Eye (tissue), 1 donor: ENCODE data around the gene CLGN.

ENCODE experiments used
- DNase-seq: peaks from one replicate; pipeline ENCODE4 v3.0.0-alpha.2; 2015

The CLGN gene

DNA sequence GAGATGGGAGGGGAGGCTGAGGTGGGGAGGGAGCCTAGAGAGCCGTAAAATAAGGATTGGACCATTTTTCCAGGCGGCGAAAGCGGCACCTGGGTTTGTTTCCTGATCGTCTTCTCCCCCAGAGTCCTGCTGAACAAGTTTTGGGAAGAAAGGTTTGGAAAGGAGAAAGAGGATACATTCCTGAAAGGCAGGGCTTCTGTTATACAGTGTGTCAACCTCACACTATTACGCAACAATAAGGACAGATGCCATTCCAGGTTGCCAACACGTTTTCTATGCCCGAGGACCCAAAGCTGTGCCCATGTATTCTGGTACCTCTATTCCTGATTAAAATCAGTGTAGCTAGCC, 53.3 kb downstream of the CLGN start:
- no peak for DNase-seq

DNA sequence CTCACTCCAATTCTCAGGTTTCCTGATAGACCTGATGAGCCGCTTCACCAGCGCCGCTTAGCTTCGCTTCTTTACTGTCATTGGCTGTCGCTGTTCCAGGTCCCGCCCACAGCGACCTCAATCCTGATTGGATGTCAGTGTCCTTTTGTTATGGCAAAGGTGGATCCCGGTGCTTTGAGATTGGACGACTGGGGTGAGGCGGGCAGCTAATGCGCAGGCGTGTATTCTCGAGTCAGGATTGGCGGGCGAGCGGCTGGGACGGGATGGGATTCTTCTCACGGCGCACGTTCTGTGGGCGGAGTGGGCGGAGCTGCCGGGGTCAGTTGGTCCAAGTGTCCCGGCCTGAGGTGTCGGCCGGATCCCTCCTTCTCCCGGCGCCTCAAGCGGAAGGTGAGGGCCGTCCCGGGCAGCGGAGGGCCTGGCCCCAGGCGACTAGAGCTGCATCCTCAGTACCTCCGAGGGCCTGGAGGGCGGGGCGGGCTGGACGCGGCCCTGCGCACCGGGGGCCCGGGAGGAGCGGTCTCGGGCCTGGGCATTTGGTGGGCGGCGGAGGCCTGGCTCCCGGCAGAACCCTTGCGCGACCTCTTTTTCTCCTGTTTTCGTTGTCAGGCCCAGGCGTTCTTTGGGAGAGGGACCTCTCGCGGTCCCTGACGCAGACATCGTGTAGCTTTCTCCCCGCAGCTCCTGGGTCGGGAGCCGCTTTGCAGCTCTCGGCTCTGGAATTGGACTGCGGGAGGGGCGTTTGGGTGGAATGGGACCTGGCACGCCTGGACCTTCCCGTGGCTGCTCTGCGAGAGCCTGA, 53.9 kb downstream of the CLGN start, which contains the start of gene SCOC:
Gene SCOC, plus strand, starts transcription at position 319 of the 802 bp plus-strand sequence. CDS start 5,525 bp downstream, outside the sequence.
- peak; percentile 100 for DNase-seq

DNA sequence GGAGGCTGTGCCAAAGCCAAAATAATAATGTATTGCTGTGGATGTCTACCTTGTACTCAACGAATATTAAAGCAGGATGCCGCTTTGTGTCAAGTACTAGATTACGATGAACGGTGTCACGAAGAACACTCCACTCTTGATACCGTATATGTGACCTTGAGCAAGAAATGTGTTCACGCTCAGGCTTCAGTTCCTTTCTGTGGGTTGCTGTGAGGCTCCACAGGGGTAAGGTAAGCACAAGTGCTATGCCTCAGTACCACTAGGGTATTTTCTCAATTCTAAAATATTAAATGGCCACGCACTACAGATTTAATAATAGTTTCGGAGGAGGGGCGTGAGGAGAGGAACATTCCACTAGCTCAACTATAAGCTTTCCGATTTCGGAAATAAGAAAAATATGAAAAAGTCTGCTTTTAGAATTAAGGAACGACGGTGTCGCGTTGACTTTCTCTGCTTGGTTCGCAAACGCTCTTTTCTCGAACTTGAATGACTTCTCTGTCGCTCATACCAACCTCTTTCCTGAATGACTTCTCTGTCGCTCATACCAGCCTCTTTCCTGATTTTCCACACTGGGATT, 54.6 kb downstream of the CLGN start:
- no peak for DNase-seq

DNA sequence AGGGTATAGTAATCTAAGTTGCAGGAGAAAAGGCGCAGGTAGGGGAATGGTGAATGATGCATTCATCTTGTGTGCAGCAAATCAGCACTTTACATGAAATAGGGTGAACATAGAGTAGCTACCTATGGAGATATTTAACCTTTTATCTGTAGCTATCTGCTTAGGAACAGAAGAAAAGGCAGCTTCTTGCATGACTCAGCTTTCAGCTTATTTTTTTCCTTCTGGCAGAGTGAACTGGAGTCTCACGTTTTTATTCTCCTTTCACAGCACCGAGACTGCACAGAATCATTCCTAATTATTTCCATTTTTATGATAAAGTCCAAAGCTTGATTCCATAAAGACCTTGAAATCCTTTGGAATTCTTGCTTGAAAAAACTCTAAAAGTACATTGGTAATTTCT, 58.8 kb downstream of the CLGN start:
- no peak for DNase-seq

DNA sequence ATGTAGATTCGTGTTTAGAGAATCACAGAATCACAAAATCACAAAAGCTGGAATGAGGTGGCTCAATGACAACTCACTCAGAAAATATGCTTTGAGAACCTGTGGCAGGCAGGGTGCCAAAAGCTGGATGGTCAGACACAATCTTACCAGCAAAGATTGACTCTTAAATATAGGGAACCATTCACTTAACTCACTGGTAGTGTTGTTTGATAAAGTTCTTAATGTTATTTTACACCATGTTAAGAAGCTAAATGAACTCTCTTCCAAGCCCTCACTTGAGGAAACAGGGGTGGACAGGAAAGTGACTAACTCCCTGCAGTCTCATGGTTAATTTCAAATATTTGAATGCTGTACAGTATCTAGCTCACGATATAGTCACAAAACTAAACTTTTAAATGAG, 59.7 kb downstream of the CLGN start:
- DNase-seq = no peak

DNA sequence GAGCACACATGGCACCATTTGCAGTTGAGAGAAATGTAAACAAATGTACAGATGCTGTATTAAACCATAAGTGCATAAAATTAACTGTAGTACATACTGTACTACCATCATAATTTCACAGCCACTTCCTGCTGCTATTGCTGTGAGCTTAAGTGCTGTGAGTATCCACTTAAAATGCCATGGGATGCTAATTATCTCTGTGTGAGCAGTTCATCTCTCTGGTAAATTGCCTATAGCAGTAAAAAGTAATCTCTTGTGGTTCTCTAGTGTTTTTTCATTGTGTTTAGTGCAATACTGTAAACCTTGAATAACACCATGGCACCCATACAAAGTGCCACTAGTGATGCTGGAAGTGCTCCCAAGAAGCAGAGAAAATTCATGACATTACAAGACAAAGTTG, 63.9 kb downstream of the CLGN start:
- DNase-seq = no peak

DNA sequence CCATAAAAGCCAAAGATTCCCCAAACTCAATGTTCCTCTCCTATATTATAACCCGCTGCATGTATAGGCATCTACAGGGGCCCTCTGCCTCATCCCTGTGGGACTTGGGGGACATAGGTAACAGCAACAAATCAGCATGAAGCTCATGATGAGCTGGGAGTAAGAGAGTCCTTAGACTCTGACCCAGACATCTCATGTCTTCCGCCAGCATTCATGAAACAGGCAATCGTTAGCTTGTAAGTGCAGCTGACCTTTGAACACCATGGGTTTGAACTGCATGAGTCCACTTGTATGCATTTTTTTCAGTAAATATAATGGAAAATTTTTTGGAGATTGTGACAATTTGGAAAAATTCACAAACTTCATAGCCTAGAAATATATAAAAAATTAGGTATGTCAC, 64.4 kb downstream of the CLGN start:
- no peak for DNase-seq

DNA sequence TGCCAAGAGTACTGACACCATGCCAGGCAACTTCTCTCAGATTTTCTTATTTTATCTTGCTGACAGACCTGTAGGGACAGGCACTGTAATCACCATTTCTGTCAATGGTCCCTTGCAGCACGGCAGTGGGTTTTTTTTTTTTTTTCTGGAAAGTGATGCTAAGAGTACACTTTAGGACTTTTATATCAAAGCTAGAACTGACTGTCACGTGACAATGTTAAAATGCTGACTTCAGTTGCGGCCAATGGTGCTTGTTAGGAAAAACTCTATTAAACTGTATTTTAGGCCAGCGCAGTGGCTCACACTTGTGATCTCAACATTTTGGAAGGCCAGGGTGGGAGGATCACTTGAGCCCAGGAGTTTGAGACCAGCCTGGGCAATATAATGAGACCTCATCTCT, 66.3 kb downstream of the CLGN start:
- DNase-seq = no peak

DNA sequence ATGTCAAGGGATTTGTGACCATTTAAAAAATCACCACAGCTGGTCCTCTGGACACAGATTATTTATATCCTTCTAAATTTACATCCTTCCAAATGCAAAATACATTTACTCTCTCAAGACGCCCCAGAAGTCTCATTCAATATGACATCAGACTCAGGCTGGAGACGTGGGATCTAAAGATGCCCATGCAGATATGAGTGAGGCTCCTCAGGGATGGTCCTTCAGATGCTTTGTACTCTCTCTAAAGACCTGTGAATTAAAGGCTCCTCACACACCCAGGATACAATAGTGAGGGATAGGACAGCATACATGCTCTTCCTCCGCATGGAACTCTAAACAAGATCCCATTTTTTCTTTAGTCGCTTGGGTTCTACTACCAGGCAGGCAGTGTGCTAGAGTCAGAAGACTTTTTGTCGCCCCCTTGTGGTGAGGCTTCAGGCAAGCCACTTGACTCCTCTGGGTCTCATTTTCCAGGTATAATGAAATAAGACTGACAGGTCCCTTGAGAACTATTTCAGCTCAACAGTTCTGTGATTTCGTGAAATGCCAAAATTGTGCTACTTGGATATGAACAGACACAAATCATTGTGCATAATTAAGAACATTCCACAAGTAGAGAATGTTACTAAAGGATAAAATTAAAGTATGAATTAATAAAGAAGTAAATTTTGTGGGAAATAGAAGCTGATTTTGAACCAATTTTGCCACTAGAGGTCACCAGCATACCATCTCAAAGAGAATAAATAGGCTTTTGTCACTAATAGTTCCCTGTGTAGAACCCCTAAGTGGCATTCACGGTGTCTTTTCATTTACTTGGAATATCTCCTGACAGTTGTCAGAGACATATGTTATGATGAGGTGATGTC, 67.7 kb downstream of the CLGN start:
- DNase-seq = peak; percentile 94

DNA sequence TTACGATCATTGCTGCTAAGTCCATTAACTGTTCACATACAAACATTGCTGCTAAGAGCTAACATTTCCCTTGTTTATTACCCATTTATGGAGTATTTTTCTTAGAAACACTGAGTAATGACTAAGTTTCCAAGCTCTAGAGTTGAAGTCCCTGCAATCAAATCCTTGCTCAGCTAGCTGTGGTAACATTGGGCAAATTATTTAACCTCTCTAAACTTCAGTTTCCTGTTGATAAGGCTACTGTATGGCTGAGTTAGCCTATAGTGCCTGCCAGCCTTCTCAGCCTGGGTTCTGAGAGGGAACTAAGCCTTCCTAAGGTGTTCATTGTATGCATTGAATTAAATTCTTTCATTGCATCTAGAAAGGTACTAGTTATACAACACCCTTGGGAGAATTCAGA, 69.2 kb downstream of the CLGN start:
- DNase-seq = no peak

DNA sequence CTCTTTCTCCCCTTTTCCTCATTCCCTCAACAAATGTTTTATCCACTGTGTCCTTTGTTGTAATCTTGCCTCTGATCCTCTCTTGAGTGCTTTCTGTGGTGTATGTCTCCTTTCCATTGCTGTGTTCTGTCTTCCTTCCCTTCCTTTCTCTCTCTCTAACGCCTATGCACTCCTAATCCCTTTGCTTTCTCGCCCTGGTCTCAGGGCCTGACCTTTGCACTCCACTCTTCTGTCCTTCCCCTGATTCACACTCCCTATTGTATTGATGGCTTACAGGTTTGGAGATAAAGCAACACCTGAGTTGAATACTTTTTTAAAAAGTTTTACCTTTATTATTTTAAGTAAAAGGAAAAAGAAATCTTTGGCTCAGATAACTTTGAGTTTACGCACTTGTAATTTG, 69.6 kb downstream of the CLGN start:
- DNase-seq = no peak

DNA sequence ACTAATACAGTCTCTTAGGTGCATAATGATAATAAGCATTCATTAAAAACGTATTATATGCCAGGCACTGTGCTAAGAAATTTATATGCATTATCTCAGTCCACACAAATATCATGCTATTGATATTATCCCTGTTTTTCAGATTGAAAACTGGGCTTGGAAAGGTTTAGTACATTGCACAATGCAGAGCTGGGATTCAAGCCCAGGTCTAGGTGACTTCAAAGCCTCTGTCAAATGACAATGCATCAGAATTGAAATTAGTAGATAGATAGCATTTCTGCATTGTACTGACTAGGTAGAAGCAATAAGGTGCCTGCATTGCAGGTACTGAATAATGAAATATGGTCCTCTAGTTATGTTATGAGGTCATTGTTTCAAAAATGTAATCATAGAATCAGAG, 72.2 kb downstream of the CLGN start:
- DNase-seq = no peak

DNA sequence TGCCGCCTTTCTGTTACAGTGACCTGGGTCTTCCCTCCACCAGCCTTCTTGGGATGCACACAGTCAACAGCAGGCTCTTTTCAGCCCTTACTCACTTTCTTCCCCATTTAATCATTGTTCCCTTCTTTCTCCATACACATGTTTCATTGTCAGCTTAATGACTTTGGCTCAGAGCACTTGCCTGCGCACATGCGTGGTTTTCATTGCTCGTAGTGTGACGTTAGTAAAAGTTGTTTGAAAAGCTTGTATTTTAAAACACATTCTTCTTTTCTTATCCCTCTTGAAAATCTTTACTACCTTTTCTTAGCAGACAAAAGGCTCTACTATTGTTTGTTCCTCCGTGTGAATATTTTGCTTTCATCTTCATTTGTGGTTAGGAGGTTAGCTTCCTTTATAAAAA, 73.7 kb downstream of the CLGN start:
- DNase-seq = no peak

DNA sequence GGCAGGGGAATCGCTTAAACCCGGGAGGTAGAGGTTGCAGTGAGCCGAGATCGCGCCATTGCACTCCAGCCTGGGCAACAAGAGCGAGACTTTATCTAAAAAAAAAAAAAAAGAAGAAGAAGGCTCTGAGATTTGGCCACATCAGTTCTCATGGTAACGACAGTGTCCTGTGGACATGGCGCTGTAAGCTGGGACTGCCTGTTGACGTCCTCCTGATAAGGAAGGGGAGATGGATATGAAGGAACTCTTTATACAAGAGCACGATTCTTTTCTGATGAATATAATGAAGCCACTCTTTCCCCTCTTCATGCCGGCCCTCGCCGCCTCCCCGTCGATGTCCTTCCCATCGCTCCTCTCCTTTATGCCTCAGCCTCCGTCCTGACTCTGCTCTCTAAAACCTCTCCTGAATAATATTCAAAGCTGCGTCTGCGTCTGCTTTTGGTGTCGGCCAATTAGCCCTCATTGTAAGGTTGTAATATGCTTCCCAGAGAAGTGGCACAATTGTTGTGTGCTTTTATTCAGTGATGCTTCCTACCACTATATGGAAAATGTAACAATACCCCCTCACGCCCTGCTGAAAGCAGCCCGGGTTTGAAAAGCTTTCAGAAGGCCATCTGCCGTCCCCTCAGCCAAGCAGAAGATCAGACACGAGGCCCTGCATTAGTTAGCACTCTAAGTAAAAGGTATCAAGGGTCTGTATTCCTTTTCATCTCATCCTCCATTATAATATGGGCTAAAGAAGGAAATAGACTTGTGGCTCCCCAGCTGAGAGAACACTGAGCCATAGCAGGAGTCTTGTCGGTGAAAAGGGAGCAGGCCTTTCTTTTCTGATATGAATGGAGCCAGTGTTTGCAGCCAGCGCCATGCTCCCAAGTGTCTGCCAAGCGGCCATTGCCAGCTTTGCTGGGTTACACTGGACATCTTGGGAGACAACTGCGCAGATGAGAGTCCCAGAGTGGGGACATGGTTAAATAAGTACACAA, 76.1 kb downstream of the CLGN start:
- DNase-seq = peak; percentile 24

DNA sequence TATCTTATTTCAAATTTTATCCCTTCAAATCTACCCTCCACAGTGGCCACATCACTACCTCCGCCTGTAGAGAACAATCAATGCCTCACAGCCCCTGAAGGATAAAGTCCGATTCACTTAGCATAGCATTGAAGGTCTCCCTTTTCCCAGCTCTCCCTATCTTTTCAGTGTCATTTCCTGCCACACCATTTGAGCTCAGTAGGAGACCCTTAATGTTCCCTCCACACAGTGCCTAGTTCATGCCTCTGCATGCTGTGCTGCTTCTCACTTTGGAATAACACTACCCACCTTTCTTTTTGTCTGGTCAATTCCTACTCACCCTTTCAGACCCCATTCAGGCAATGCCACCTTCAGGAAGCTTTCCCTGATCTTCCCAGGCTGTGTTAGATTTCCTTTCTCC, 77.6 kb downstream of the CLGN start:
- no peak for DNase-seq

DNA sequence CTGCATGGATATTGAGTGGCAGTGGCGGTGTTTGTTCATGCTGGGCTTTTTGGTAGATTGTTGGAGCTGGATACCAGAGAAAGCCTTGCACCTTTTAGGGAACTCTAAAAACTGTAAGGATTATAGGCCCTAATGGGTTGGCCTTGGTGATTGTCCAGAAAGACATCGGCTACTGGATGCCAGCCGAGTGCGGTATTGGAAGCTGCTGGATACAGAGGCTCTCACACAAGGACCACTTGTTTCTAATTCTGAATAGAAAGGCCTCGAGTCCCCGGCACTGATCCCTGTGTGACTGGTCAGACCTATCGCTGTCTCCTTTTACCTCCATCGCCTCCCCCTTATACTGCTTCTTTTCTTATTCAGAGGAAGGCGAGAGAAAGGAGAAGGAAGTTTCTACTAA, 81.3 kb downstream of the CLGN start:
- no peak for DNase-seq

DNA sequence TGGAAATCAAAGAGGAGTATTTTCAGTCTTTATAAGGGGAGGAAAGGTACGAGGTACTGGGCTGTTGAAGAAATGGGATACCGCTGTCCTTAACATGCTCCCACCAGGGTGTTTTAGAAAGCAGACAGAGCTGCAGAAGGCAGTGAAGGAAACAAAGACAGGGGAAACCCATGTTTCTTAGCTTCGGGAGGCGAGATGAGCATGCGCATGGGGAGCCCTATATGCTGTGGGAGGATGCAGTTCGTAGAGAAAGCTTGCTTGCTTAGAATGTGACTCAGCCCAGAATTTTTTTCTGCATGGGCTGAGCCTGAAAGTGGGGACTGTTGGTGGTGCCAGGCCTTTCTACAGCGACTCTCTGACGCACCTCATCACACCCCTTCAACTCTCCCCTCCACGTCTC, 82.8 kb downstream of the CLGN start:
- no peak for DNase-seq

DNA sequence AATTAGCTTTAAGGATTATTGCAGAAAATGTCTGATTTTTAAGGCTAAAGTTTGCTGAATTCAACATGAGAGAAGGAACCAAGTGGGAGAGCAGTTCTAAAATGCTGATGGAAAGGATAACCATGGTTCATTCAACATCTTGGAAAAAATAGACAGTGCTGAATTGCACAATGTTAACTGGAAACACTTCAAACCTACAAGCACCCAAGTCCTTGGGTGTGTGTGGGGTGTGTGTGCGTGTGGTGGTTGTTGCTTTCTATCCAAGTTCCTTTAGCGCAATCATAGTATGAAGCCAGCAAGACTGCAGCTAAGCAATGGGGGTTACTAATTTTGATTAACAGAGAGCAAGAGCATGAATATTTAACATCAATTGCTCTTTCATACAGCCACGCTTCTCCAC, 83.3 kb downstream of the CLGN start:
- DNase-seq = no peak

DNA sequence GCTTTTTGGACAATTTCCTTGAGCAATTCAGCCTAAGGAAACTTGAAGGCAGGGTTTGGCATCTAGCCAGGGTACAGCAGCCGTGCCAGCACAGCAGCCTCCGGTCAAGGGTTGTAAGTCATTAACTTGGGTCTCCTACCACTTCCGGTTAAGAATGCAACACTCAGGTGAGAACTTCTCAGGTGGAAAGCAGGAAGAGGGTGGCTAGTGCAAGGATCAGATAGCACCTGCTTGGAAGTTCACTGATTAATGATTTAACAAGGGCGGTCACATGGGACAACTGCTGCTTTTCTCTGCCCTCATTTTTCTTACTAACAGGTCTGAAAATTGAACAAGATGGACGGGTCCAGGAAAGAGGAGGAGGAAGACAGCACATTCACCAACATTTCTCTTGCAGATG, 84.1 kb downstream of the CLGN start:
- DNase-seq = peak; percentile 29

DNA sequence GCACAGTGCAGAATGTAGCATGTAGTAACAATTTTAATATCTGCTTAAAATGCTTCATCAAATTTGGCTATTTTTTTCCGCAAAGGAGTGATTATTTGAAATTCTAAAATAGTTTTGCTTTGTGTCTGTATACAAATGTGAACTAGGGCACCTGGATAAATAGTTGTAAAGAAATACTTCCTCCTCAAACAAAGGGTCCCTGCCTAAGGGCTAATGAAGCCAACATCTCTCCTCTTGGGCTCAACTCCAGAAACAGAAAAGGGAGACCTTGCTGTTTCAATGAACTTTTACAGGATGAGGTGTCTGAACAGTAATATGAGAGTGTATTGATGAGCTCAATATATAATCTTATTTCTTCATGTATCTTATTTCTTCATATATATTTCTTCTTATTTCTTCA, 84.8 kb downstream of the CLGN start:
- no peak for DNase-seq
